ENCODE results near the gene SPEM1.

- TF ChIP-seq POLR2A (IDR thresholded peaks at IDR 0.05) (no peak), CTCF (IDR thresholded peaks at IDR 0.05) (no peak), EP300 (IDR thresholded peaks at IDR 0.05) (no peak)
Observed at GRCh38 chr17:7384489-7385081, 35.5 kb upstream of the SPEM1 start.

All from tibial nerve (tissue), 4 donors.